AG09309 (cell line): ENCODE data around the gene B2M.
"Not testable (repeated sequence)": the region's sequence is repeated elsewhere in the genome, so short reads cannot be mapped to it uniquely, and the experiment has no call there.

Experiments
- DNase-seq: peaks from one replicate; pipeline ENCODE4 v3.0.0-alpha.2; 2010; ENCODE audit warnings: low read depth
- H3K4me3 ChIP-seq: 2 replicates; pipeline ENCODE4 v1.5.1; 2011; ENCODE audit warnings: mild to moderate bottlenecking, low read depth, low read length, moderate library complexity; ENCODE audit not compliant: control insufficient read depth
- CTCF ChIP-seq: IDR thresholded peaks from 2 replicates; pipeline ENCODE4 v1.5.1; 2011; ENCODE audit warnings: mild to moderate bottlenecking, low read depth, low read length, inconsistent platforms; ENCODE audit not compliant: insufficient read depth, control insufficient read depth; ENCODE audit errors: missing control alignments

Gene B2M

GRCh38 chr15:44682211-44682610 lies 29.1 kb upstream of the B2M start:
- TF ChIP-seq CTCF: no peak
- DNase-seq: no peak
- H3K4me3 ChIP-seq: no peak overlapping the region

GRCh38 chr15:44682809-44683682 lies 28.3 kb upstream of the B2M start:
- not testable (repeated sequence) for H3K4me3 ChIP-seq

GRCh38 chr15:44689318-44689717 lies 22.0 kb upstream of the B2M start:
- H3K4me3 ChIP-seq, DNase-seq: not testable (repeated sequence)

More at GRCh38 chr15:44682809-44683682, 28.3 kb upstream of the B2M start:
- DNase-seq: not testable (repeated sequence)

DNA sequence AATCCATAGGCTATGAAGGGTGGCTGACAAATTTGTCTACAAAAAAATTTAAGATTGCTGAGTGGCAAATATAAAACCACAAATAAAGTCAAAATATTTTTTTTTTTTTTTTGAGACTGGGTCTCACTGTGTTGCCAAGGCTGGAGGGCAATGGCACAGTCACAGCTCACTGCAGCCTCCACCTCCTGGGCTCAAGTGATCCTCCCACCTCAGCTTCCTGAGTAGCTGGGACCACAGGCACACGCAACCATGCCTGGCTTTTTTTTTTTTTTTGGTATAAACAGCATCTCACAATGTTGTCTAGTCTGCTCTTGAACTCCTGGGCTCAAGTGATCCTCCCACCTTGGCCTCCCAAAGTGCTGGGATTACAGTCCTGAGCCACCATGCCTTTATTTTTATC lies 21.1 kb upstream of the B2M start:
- not testable (repeated sequence) for DNase-seq, H3K4me3 ChIP-seq

DNA sequence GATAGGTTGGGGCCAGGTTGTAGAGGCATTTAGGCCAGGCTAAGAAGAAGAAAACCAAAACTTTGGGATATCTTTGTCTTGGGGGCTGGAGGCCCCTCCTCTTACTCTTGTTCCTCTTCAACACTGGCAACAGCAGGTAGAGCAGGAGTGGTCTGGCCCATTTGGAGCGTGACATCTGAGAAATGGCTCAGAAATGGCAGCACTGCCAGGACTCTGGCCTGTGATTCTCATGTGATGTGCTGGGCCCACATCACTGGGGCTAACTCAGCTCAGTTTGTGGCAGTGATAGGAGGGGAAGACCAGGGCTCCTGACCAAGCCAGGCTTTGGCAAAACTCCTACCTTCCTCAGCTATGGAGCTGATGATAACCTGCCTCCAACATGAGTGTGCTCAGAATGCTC lies 18.7 kb upstream of the B2M start:
- no peak overlapping the region for H3K4me3 ChIP-seq
- TF ChIP-seq CTCF: no peak

DNA sequence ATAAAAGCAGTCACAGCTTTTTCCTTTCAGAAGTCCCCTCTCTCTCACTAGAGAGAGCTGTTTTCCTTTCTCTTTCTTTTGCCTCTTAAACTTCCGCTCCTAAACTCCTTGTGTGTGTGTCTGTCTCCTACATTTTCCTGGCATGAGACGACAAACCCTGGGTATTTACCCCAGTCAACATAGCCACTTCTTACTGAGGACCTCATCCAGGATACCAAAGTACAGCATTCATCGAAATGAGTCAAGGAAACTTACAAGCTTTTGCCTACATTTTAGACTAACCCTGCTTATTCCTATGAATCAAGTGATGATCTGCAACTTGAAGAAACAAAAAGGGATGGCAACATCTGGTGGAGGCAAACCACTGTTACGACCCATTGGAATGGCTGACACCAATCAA lies 16.9 kb upstream of the B2M start:
- DNase-seq: no peak
- H3K4me3 ChIP-seq: no peak overlapping the region
- TF ChIP-seq CTCF: no peak

More for the DNA sequence above, 18.7 kb upstream of the B2M start:
- no peak for DNase-seq

DNA sequence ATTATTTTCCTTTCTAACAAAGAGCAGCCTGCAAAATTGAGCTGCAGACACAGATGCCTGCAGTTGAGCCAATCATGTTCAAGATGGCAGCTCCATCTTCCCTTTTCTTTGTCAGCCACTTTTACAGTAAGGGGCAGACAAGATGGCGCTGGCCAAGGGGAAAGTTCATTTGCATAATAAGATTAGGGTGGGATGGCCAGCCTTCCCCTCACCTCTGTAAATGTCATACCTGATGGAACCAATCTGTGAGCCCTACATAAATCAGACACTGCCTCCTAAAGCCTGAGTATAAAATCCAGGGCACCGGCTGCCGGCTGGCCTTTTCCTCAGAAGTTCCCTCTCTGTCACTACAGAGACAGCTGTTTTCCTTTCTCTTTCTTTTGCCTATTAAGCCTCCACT lies 16.0 kb upstream of the B2M start:
- no peak for TF ChIP-seq CTCF
- no peak for DNase-seq
- no peak overlapping the region for H3K4me3 ChIP-seq

DNA sequence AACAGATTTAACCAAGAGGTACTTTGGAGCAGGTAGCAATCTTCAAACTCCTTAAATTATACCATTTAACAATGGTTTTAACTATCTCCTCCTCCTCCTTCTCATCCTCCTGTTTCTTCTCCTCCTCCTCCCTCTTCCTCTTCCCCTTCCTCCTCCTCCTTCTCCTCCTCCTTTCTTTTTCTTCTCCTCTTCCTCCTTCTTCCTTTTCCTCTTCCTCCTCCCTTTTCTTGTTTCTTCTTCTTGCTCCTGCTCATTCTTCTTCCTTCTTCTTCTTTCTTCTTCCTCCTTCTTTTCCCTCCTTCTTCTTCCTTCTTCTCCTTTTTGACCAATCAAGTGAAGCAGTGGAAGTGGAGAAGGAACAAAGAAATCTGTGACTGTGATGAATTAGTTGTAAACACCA lies 14.3 kb upstream of the B2M start:
- DNase-seq: no peak
- no peak overlapping the region for H3K4me3 ChIP-seq
- no peak for TF ChIP-seq CTCF
